NCI-H1436 treated with DMSO at 0.1 percent for 48 hours (cell line): ENCODE measurements around the gene NXT1.

ENCODE experiments used
- DNase-seq: peaks from one replicate; lab custom pipeline; 2025; lab: John Stamatoyannopoulos, UW

The NXT1 gene

DNA sequence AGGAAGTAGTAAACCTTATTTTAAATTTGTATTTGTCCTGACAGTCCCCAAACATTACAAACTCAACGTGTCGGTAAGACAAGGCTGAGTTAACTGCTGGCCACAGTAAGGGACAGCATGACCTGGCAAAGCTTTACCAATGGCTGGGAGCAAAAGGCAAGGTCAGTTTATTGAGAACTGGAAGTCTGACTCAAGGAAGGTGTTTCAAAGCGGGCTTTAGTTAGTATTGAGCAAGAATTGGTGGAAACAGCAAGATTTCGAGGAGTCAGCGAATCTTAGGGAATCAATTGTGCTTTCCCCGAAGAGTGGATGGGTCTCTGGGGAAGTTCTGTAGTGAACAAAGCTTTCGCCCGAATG, 10.5 kb downstream of the NXT1 start:
- no peak for DNase-seq

- DNase-seq: peak; percentile 85
These were observed 11.1 kb downstream of the NXT1 start, which contains the start of gene GZF1 for GRCh38 chr20:23361476-23362391. Gene GZF1, plus strand, starts transcription at chr20:23362182. Its CDS starts 2,202 bp downstream, at chr20:23364384.

GRCh38 chr20:23362392-23363256, 12.0 kb downstream of the NXT1 start:
- DNase-seq: no peak

DNA sequence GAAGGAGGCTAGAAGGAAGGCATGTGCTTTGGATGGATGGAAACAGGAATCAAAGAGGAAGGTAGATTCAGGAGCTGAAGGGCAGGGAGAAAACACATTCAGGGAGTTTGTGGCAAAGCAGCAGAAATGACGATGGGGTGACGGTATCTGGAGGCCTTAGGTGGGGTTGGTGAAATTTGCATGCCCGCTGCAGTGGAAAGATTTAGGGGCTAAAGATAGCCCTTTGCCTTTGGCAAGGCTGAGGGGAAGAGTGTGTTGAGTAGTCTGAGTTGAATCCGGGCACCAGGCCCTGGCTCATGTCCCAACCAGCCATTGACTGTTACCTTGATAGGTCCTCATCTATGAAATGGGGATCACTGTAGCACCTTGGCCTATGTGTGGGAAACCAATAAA, 12.7 kb downstream of the NXT1 start:
- no peak for DNase-seq

- no peak for DNase-seq
These were observed 15.0 kb downstream of the NXT1 start for GRCh38 chr20:23365390-23366165.

DNA sequence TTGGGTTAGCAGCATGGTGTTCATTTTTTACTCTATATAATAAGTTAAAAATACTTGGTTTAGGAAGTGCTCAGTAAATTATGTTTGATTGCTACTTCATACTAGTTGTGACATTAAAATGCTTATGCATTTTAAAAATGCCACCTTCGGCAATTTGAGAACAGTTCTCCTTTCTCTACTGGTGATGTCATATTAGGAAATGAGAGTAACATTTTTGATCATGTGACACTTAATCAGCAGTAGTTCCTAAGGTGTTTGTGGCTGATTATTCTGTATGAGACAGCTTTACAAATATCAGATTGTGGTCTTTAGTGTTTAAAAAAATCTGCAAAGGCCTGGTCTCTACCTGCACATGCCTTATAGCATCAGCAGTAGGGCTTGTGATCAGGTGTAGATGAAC, 15.8 kb downstream of the NXT1 start:
- DNase-seq: no peak

GRCh38 chr20:23367770-23368169, 17.2 kb downstream of the NXT1 start:
- no peak for DNase-seq

- DNase-seq: no peak
These were observed 17.9 kb downstream of the NXT1 start for GRCh38 chr20:23368316-23369071.

- DNase-seq: no peak
These were observed 18.7 kb downstream of the NXT1 start for GRCh38 chr20:23369072-23369823.

GRCh38 chr20:23370274-23370673, 19.7 kb downstream of the NXT1 start:
- no peak for DNase-seq

DNA sequence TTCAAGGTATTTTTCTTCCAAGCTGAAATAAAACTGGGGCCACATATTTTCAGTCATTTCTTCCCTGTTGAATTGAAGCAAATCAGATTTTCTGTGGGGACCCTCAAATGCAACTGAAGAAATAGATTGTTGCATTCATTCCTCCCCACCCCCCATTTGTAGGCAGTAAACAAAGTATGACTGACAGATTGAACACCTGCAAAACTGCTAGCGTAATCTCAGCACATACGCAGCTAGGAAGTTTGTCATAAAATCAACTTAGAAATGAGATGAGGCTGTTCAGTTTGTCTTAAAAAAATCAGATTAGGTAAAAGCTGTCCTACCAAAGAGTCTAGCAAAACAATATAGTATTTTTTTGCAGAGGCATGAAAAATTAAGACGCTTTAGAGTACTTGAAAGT, 20.3 kb downstream of the NXT1 start:
- DNase-seq: no peak

DNA sequence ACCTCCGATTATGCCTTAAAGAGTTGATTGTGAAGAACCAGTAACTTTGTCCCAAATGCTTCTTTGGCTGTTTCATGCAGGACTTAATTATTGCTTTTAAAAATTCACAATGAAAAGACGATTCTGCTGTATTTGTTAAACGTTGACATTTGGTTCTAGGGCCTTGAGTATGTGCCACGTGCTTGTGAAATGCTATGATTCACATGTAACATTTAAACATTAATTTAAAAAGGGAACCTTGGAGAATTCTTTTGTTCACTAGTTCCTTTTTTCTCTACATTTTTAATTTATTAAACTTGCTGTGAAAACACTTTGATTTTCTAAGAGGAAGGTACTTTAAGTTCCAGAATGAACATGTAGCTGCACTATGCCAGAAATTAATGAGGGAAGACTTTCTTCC, 20.9 kb downstream of the NXT1 start:
- DNase-seq: no peak

GRCh38 chr20:23374441-23374840, 23.9 kb downstream of the NXT1 start:
- DNase-seq: no peak

GRCh38 chr20:23375827-23376226, 25.2 kb downstream of the NXT1 start:
- no peak for DNase-seq

DNA sequence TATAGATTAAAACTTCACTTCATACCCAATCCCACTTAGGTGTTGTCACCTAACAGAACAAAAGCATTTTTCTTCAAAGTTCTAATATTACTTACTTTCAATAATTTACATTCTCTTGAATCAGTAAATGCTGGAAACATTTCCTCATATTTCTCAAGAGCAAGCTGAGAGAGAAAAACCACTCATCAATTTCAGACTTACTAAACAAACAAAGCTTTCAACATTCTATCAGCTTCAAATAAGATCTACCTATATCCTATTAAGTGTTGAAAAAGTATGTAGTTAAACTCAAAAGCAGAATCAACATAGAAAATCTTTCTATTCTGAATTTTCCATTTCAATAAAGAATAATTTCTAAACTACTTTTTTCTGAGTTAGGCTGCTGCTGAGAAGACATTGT, 29.2 kb downstream of the NXT1 start:
- no peak for DNase-seq

DNA sequence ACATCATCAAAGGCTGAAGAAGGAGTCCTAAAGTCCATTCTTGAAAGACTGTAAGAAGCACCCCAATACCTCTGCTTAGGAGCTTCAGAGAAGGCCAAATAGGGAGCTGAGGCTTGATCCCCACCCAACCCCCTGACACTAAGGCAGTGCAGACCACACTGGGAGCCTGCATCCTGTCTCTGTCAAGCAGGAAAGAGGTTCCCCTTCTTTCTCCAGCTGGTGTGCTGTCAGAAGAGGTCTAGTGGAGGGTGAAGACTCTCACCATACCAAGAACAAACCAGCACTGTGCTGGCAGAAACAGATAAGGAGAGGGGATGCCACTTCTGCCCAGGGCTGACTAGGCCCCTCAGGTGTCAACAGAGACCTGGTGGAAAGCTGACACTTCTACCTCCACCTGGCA, 31.3 kb downstream of the NXT1 start:
- no peak for DNase-seq

DNA sequence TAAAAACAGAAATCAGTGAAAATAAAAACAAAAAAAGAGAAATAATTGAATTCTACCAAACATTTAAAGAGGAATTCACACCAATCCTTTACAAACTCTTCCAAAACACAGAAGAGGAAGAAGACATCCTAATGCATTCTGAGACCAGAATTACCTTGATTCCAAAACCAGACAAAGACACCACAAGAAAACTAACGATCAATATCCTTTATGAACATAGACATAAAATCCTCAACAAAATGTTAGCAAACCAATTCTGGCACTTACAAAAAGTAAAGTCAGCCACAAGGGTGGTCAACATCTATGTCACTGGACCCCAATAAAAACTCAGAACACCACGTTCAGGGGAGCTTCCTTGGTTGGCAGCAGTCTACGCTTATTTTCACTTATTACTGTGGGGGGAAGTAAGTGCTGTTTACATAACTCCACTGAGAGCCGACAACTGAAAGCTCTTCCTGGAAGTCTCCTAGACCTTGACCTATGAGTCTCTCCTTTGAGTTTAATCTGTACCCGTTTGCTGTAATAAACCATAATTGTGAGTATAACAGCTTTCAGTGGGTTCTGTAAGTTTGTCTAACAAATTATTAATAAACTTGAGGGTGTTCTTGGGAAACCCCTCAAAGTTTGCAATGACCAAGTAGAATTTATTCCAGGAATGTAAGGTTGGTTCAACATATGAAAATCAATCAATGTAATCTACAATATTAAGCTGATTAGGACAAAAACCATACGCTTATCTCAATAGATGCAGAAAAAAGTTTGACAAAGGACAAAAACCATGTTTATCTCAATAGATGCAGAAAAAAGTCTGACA, 35.9 kb downstream of the NXT1 start:
- DNase-seq: no peak

DNA sequence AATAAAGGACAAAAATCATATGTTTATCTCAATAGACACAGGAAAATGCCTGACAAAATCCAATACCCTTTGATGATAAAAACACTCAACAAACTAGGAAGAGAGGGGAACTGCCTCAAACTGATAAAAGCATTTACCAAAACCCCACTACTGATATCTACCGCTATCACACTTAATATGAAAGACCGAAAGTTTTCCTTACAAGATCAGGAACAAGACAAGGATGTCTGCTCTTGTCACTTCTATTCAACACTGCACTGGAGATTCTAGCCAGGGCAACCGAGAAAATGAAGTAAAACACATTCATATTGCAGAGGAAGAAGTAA, 36.5 kb downstream of the NXT1 start:
- no peak for DNase-seq

- no peak for DNase-seq
These were observed 39.6 kb downstream of the NXT1 start for GRCh38 chr20:23390091-23390774.
